D721Med (cell line): ENCODE data around the gene CAMK1D.

ENCODE experiments used
- DNase-seq: peaks from one replicate; pipeline ENCODE4 v3.0.0; 2011; ENCODE audit warnings: low spot score; ENCODE audit not compliant: insufficient read length
- FAIRE-seq: peaks from 2 replicates; lab custom pipeline; 2011; peaks lifted over from hg19 to GRCh38; lab: Jason Lieb, UNC
- CTCF ChIP-seq: IDR thresholded peaks from 2 replicates; pipeline ENCODE4 v1.5.1; 2012; ENCODE audit warnings: mild to moderate bottlenecking, control low read depth; ENCODE audit not compliant: insufficient read depth; ENCODE audit errors: missing control alignments

Gene CAMK1D

DNA sequence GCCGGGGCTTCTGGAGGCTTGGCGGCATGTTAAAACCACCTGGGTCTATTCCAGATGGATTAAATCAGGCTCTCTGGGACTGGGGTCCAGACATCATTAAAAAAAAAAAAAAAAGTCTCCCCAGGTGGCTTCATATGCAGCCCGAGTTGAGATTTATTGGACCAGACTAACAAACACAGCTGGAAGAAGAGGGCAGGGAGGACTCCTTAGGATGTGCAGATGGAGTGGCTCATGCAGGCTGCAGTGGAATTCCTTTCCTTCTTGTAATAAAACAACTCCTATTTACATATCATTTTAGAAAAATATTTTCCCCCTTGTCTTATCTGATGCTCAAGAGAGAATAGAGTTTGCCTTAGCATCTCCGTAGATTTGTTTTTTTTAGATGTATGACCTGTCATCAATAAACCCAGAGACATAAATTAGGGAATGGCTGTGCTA lies 238.1 kb downstream of the CAMK1D start:
- FAIRE-seq: no peak
- TF ChIP-seq CTCF: no peak
- no peak for DNase-seq

- FAIRE-seq (no peak), DNase-seq (no peak)
- TF ChIP-seq CTCF: no peak
These were observed 238.9 kb downstream of the CAMK1D start for GRCh38 chr10:12588091-12588860.

DNA sequence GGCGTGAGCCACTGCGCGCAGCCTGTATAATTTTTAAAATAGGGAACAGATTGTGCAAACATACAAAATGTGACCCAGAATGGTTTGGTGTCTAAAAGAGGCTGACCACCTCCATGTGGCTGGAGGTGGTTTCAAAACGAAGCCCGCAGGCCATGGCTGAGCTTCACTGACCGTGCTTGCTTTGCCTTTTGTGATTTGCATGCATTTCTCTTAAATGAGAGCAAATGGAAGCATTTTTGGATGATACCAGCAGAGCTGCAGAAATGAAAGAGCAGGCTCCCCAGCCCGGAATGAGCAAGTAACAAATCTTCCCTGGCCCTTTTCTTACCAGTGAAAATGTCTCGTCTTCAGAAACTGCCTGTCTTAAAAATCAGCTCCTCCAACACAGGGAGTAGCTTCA lies 239.9 kb downstream of the CAMK1D start:
- FAIRE-seq (no peak), DNase-seq (no peak)
- no peak for TF ChIP-seq CTCF

DNA sequence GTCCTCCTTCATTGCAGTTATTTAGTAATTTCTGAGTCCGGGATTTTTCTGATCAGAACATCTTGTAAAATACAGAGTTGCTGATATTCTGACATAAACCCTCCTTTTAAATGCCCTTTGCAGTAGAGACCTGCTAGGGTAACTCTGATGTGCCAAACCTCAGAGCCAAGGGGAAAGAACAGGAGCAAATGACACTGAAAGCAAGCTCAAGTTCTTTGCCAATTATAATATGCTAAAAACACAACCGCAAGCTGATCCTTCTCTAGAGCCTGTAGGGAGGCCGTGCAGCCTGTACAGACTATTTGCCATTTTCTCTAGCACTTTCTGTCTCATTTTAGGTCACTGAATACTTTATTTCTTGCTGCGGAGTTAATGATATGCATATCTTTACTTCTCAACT lies 240.4 kb downstream of the CAMK1D start:
- TF ChIP-seq CTCF: no peak
- DNase-seq: no peak

GRCh38 chr10:12590675-12591659 lies 241.6 kb downstream of the CAMK1D start:
- DNase-seq: no peak
- FAIRE-seq: no peak
- no peak for TF ChIP-seq CTCF

More for the DNA sequence above, 240.4 kb downstream of the CAMK1D start:
- FAIRE-seq: no peak

- FAIRE-seq (no peak), DNase-seq (no peak)
- no peak for TF ChIP-seq CTCF
These were observed 243.6 kb downstream of the CAMK1D start for GRCh38 chr10:12592967-12593366.
